ENCODE data around the gene PCDHB4.

Gene PCDHB4

DNA sequence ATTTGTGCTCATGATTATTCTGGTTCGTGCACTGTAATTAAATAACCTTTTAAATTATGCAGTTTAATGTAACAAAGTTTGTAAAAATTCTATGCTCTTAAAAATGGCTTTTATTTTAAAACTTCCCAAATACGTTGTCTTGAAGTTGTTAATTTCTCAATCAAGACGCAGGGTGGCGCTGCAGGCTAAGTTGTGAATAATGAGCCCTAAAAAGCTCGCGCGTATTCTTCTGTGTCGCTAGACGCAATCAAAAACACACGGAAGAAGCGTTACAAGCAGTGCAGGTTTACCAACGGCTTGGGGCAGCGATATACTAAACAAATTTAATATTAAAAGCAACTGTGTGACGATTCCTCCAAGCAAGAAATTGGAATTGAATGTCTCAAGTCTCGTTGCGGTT, at the start of gene PCDHB4:
Gene PCDHB4, plus strand, starts transcription at position 256 of the 400 bp plus-strand sequence. CDS start 181 bp downstream, outside the sequence.
- no peaks in the 10 kb centered on the region for H3F3A ChIP-seq (ENCODE audit: insufficient read depth, low read length)
- H3K4me2 ChIP-seq (ENCODE audit: low read depth, low read length), result no peak within 1 kb of the TSS
- H3K4me3 ChIP-seq (ENCODE audit: low read length), result no peak within 1 kb of the TSS

DNA sequence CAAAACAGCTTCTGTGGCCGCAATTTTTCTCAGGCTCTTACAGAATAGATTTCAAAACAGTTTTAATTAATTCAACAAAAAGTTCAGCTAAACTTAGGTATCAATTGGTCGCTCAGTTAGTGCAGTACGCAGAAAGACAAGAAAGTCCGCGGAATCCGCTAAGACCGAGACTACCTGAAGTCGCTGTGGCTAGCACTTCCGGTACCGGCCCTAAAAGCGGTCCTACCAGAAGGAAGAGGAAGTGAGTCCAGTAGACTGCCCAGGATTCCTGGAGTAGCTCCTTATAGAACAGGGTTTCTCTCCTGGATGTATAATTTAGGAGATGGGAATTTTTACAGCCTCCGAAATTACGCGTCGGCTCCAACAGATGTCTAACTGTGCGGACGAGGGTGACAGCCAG, 43.8 kb upstream of the PCDHB4 start:
- Histone ChIP-seq H3K27me3 (replicated peaks; ENCODE audit: insufficient read depth, low read length) (no peaks in the 10 kb centered on the region), H3K9me2 (replicated peaks; ENCODE audit: insufficient read depth, low read length) (no peaks in the 10 kb centered on the region), H3K36me3 (replicated peaks; ENCODE audit: insufficient read depth, low read length) (no peaks in the 10 kb centered on the region), H3K79me2 (ENCODE audit: low read length) (no peaks in the 10 kb centered on the region), H3F3A (ENCODE audit: insufficient read depth, low read length) (no peaks in the 10 kb centered on the region), H3K4me1 (ENCODE audit: low read length) (no peaks in the 10 kb centered on the region), H3K4me3 (ENCODE audit: low read length) (no peak overlapping the region), H4K20me1 (ENCODE audit: insufficient read depth, low read length) (no peaks in the 10 kb centered on the region), H2AFZ (ENCODE audit: low read length) (no peak overlapping the region), H3K9ac (ENCODE audit: low read length) (no peak overlapping the region), H3K9me3 (replicated peaks; ENCODE audit: insufficient read depth, low read length) (no peaks in the 10 kb centered on the region), H3K4me2 (ENCODE audit: low read depth, low read length) (no peak overlapping the region), H3K27ac (ENCODE audit: low read length) (no peak overlapping the region)
- TF ChIP-seq, protein P1, sequence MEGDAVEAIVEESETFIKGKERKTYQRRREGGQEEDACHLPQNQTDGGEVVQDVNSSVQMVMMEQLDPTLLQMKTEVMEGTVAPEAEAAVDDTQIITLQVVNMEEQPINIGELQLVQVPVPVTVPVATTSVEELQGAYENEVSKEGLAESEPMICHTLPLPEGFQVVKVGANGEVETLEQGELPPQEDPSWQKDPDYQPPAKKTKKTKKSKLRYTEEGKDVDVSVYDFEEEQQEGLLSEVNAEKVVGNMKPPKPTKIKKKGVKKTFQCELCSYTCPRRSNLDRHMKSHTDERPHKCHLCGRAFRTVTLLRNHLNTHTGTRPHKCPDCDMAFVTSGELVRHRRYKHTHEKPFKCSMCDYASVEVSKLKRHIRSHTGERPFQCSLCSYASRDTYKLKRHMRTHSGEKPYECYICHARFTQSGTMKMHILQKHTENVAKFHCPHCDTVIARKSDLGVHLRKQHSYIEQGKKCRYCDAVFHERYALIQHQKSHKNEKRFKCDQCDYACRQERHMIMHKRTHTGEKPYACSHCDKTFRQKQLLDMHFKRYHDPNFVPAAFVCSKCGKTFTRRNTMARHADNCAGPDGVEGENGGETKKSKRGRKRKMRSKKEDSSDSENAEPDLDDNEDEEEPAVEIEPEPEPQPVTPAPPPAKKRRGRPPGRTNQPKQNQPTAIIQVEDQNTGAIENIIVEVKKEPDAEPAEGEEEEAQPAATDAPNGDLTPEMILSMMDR (IDR thresholded peaks at IDR 0.05; ENCODE audit: low read length), result no peak
- TF ChIP-seq EZH2 (optimal IDR thresholded peaks at IDR 0.05; ENCODE audit: low read depth, low read length) (no peak), EZH2phosphoT487 (IDR thresholded peaks at IDR 0.05; ENCODE audit: low read length) (no peak)
- no peak for DNase-seq

More for the DNA sequence above, at the start of gene PCDHB4:
- Histone ChIP-seq H3K79me2 (ENCODE audit: low read length) (no peaks in the 10 kb centered on the region), H3K4me1 (ENCODE audit: low read length) (no peaks in the 10 kb centered on the region), H3K9ac (ENCODE audit: low read length) (no peak within 1 kb of the TSS), H3K27ac (ENCODE audit: low read length) (no peak within 1 kb of the TSS), H3K9me2 (replicated peaks; ENCODE audit: insufficient read depth, low read length) (no peaks in the 10 kb centered on the region), H3K9me3 (replicated peaks; ENCODE audit: insufficient read depth, low read length) (no peaks in the 10 kb centered on the region; the same call in 1 of the 2 replicates), H4K20me1 (ENCODE audit: insufficient read depth, low read length) (no peaks in the 10 kb centered on the region), H3K36me3 (replicated peaks; ENCODE audit: insufficient read depth, low read length) (no peaks in the 10 kb centered on the region), H2AFZ (ENCODE audit: low read length) (no peak within 1 kb of the TSS), H3K27me3 (replicated peaks; ENCODE audit: insufficient read depth, low read length) (no peaks in the 10 kb centered on the region)
- no peak for DNase-seq
- TF ChIP-seq, protein P1 (IDR thresholded peaks at IDR 0.05; ENCODE audit: low read length), result no peak; the same call in 1 of the 2 replicates
- TF ChIP-seq EZH2 (optimal IDR thresholded peaks at IDR 0.05; ENCODE audit: low read depth, low read length), result no peak
- TF ChIP-seq EZH2phosphoT487 (IDR thresholded peaks at IDR 0.05; ENCODE audit: low read length), result no peak

DNA sequence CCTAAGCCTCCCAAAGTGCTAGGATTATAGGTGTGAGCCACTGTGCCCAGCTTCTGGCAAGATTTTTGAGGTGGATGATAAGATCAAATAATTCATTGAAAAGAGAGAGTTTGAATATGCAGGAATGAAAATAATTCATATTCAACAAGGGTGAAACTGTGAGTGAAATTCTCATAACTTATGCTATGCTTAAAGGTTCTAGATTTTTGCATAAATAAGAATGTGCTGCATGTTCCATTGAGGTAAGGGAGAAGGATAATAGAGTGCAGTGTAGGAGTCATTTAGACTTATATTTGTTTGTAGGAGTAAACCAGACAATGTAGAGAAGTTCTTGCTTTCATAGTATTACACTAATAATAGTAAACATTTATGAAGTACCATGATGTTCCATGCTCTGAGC, 39.4 kb upstream of the PCDHB4 start:
- no peaks in the 10 kb centered on the region for H3K27me3 ChIP-seq (replicated peaks; ENCODE audit: insufficient read depth, low read length)
- H4K20me1 ChIP-seq (ENCODE audit: insufficient read depth, low read length), result no peaks in the 10 kb centered on the region
- no peaks in the 10 kb centered on the region for H3K9me3 ChIP-seq (replicated peaks; ENCODE audit: insufficient read depth, low read length)
- no peaks in the 10 kb centered on the region for H3K79me2 ChIP-seq (ENCODE audit: low read length)
- H3K27ac ChIP-seq (ENCODE audit: low read length), result no peak overlapping the region
- no peaks in the 10 kb centered on the region for H3K9me2 ChIP-seq (replicated peaks; ENCODE audit: insufficient read depth, low read length)
- H2AFZ ChIP-seq (ENCODE audit: low read length), result peak overlapping the region; percentile 43
- H3K4me1 ChIP-seq (ENCODE audit: low read length), result peaks cover 4% of the 10 kb centered on the region; the same call in 1 of the 2 replicates
- no peaks in the 10 kb centered on the region for H3K36me3 ChIP-seq (replicated peaks; ENCODE audit: insufficient read depth, low read length)
- TF ChIP-seq EZH2phosphoT487 (IDR thresholded peaks at IDR 0.05; ENCODE audit: low read length) (no peak), EZH2 (optimal IDR thresholded peaks at IDR 0.05; ENCODE audit: low read depth, low read length) (no peak)
- TF ChIP-seq, protein P1 (IDR thresholded peaks at IDR 0.05; ENCODE audit: low read length), result no peak
- DNase-seq, result no peak
- H3K9ac ChIP-seq (ENCODE audit: low read length), result no peak overlapping the region
- H3F3A ChIP-seq (ENCODE audit: insufficient read depth, low read length), result no peaks in the 10 kb centered on the region
- H3K4me2 ChIP-seq (ENCODE audit: low read depth, low read length), result peak overlapping the region; percentile 27; the same call in 1 of the 2 replicates
- no peak overlapping the region for H3K4me3 ChIP-seq (ENCODE audit: low read length)
